CD4-positive, alpha-beta T cell treated with Interleukin-6 for 4 hours (primary cell): ENCODE results near the gene KLHL28.
"Not testable (repeated sequence)": the region's sequence is repeated elsewhere in the genome, so short reads cannot be mapped to it uniquely, and the experiment has no call there.

Experiments
- DNase-seq: peaks from one replicate; pipeline ENCODE4 v3.0.0-alpha.2; 2020; ENCODE audit warnings: mixed read lengths

KLHL28 gene

DNA sequence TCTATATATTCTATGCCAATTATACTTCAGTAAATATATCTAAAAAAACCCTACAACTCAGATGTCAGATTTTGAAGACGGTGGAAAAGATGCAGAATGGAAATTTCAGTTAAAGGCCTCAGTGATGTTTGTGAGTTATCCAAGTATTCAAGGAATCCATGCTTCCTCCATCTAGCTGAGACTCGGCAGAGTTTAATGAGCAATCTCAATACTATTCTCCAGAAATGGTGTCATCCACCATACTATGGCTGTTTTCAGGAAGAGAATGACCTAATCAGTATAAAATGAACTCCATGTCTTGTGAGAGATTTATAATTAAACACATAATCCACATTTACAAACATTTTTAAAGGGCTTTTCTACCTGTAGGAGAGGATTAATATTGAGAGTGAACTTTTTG lies 66.0 kb downstream of the KLHL28 start:
- no peak for DNase-seq

GRCh38 chr14:44893535-44893934 lies 68.2 kb downstream of the KLHL28 start:
- DNase-seq: no peak

DNA sequence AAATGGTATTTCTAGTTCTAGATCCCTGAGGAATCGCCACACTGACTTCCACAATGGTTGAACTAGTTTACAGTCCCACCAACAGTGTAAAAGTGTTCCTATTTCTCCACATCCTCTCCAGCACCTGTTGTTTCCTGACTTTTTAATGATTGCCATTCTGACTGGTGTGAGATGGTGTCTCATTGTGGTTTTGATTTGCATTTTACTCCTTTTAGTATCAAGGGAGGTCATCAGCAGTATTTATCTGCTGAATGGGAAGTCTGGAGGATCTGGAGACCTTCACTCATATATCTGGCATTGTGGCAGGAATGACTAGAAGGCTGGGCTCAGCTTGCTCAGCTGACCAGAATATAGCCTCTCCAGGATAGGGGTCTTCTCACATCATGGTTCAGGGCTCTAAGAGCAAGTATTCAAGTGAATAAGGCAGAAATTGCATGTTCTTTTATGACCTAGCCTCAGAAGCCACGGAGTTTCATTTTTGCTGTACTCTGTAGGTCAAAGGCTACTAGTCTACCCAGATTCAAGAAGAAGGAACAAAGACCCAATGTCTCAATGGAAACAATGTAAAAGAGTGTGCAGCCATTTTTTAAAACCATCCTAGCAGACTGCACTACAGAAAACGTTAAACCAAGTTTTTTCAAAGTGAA lies 69.9 kb downstream of the KLHL28 start:
- DNase-seq: not testable (repeated sequence)

- no peak for DNase-seq
Measured at GRCh38 chr14:44889595-44890471, 71.9 kb downstream of the KLHL28 start.

DNA sequence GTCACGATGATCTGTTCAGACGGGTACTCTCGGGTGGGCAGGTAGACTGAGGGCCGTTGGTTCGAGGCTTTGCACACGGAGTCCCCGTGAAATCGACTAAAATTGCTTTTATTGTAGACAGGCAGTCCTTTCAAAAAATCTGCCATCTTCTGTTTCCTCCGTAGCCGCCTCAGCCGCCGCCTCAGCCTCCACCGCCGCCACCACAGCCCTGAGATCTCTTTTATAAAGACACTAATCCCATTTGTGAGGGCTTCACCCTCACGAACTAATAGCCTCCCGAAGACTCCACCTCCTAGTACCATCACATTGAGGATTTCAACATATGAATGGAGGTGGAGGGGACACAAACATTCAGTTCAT lies 74.2 kb downstream of the KLHL28 start:
- no peak for DNase-seq

DNA sequence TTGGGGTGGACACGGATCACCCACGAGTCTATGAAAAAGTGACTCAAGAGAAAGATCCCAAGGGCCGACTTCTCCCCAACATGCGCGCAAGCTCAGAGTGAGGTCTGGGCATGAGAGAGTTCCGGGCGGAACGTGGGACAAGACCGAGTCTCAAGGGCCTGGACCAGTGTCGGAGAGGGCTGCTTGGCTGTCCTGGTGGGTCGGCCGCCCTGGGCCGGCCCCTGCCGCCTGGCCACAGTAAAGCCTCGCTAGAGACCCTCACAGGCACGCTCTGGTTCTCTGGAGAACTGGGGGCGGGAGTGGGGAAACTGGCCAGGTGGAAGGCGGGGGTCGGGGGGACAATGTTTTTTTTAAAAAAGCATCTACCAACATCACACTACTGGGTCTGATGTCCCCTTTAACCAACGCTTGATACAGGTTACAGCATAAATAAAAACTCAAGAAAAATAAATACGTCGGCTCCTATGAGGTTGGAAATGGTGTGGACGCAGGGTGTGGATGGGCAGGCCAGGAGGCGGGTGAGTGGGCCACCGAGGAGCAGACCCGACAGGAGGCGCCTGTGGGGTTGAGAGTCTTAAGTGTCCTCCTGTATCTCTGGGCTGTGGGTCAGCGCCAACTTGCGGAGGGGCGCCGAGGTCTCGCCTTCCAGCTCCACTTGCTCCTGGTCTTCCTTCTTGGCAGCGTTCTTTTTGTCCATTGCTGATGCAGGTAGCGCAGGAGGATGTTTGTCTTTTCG lies 74.7 kb downstream of the KLHL28 start:
- no peak for DNase-seq

- DNase-seq: no peak
Measured at GRCh38 chr14:44880791-44881190, 81.0 kb downstream of the KLHL28 start.
